IPS-11a (cell line): ENCODE data around the gene SKA3.
"Not testable (repeated sequence)": the region's sequence is repeated elsewhere in the genome, so short reads cannot be mapped to it uniquely, and the experiment has no call there.

Experiments used
- H3K4me3 ChIP-seq: one replicate; pipeline ENCODE4 v1.5.1; 2013; ENCODE audit warnings: low read depth, low read length, control low read depth

The SKA3 gene

DNA sequence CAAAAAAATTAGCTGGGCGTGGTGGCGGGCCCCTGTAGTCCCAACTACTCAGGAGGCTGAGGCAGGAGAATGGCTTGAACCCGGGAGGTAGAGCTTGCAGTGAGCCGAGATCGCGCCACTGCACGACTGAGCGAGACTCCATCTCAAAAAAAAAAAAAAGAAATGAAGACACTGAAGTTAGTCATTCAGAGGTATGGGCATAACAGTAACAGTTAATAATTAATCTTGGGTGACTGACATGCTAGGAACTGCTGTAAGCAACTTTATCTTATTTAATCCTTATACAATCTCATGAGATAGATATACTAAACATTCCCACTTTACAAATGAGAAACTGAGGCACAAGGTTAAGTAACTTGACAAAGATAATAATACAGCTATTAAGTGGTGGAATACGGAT is 4.9 kb downstream of the SKA3 start:
- H3K4me3 ChIP-seq: no peak overlapping the region

DNA sequence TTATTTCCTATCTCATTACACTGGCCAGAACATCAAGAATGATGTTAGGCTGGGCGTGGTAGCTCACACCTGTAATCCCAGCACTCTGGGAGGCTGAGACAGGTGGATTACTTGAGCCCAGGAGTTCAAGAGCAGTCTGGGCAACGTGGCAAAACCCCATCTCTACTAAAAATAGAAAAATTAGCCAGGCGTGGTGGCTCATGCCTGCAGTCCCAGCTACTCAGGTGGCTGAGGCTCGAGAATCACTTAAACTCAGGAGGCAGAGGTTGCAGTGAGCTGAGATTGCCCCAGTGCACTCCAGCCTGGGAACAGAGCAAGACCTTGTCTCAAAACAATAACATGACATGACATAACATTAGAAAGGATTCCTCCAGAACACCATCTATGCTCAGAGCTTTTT is 10.7 kb downstream of the SKA3 start:
- H3K4me3 ChIP-seq: not testable (repeated sequence)

DNA sequence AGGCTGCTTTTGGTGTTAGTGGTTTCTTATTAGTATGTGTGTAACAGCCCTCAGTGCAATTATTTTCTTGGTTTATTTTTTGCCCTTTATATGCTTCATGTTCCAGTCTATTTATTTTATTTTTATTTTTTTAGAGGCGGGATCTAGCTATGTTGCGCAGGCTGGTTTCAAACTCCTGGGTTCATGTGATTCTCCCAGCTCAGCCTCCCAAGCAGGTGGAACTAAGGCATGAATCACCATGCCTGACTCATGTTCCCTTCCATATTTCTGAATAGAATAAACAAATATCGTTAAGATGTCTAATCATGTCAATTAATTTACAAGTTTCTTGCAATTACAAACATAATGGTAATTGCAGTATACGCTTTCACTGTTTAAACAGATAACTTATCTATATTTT is 11.7 kb downstream of the SKA3 start:
- H3K4me3 ChIP-seq: no peak overlapping the region

DNA sequence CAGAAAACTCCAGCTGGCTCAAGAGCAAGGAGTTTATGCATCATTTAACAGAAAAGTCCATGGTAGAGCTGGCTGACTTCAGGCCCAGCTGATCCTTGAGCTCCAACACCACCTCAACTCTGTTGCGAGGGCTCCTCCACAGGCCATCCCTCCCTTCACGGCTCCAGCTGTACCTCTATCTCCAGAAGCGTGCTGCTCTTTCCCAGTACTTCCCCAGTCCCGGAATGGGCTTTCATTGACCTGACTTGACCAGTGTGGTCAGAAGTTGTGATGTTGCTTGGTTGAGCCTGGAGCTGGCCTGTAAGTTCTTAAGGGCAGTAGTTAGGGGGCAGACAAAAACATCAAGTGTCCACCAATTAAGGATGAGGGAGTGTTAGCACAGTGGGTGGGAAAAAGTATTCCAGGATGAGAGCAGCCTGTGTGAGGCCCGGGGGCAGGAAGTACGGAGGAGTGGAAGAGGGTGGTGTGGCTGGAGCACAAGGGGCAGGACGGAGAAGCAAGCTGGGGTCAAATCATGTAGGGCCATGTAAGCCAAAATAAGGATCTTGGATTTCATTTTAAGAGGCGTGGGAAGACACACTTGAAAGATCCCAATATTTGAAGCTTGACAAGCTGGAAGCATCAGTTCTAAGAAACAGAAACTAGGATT is 24.0 kb downstream of the SKA3 start:
- no peak overlapping the region for H3K4me3 ChIP-seq

DNA sequence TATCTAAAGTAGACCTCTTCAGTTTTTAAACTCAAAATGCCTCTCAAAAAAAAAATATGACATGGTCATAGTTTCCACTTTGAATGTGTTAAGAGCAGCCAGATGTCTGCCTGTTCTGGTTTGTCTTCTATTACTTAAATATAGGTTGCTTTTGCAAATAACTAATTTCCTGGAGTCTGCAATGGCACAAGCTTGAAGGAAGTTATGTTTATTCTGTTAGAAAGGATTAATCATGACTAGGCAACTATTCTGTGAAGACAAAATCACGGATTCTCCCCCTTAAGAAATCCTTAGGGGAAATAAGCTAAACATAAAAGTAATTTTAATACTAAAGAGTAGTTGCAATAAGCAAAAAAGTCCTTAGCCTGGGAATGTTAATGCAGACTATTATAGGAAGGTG is 26.3 kb downstream of the SKA3 start:
- no peak overlapping the region for H3K4me3 ChIP-seq

DNA sequence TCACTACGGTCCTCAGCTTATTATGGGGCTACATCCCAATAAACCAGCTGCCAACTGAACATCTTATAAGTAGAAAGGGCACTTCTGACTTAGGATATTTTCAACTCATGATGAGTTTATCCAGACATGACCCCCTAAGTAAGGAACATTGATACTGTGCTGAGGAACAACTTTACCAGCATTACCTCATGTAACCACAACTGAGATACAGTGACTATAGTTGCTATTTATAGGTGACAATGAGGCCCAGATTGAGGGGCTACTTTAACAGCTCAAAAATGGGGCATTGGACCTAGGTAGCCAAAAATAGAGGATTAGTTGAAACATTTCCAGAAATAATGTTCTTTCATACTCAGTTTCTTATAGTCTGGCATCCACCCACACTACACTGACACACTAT is 26.8 kb downstream of the SKA3 start:
- H3K4me3 ChIP-seq: no peak overlapping the region

DNA sequence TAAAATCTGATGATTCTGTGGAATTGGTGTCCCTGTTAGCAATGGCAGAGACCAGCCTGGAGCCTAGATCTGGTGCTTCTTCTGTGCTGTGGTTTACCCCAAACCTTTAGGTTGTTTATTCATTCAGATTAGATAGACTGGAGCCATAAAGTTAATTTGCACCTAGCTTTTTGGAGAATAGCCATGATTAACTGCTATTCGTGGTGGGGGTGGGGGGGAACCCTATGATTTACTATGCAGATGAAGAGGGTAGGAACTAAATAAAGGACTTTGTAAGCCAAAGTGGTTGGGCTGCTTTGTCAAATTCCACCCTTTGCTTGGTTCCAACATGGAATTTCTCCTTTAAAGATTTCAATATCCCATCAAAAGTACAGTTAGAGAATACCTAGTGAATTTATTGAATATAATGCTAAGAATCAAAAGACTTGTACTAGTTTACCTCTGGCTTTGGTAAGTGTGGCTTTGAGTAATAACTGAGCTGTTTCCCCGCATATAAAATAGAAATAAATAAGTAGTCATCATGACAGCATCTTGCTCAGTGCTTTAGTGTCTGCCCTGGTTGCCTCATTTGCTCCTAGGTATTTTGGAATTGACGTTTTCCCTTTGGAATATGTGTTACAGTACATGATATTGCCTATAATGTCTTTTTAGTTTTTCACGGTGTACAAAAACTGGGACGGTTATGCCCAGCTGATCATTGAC is 27.6 kb downstream of the SKA3 start:
- no peak overlapping the region for H3K4me3 ChIP-seq

DNA sequence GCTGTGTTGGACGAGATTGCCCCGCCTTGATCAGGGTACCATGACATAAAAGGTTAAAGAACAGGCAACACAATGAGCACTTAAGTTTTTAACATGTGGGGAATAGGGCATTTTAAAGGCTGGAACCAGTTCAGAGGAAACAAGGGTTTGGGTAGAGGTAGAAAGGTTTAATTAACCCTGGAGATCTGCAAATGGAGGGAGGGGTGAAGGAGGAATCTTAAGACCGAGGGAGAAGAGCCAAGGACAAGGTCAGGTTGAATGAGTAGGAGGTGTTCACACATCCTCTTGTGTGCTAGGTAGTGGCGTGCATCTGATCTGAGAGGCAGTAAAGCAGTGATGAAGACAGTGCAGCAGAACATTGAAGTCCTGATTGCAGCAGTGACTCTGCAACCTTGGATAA is 28.5 kb downstream of the SKA3 start:
- H3K4me3 ChIP-seq: no peak overlapping the region

DNA sequence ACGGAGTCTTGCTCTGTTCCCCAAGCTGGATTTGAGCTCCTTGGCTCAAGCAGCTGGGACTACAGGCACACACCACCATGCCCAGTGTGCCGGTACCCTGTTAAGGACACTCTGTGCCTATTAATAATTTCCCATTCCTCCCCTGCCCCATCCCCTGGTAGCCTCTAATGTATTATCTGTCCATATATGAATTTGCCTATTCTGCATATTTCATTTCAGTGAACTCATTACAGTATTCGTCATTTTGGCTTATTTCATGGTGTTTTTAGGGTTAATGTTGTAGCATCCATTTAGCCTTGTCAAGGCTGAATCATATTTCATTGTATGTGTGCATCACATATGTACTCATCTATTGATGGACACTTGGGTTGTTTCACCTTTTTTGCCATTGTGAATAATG is 33.6 kb downstream of the SKA3 start:
- peak overlapping the region; percentile 1 for H3K4me3 ChIP-seq

DNA sequence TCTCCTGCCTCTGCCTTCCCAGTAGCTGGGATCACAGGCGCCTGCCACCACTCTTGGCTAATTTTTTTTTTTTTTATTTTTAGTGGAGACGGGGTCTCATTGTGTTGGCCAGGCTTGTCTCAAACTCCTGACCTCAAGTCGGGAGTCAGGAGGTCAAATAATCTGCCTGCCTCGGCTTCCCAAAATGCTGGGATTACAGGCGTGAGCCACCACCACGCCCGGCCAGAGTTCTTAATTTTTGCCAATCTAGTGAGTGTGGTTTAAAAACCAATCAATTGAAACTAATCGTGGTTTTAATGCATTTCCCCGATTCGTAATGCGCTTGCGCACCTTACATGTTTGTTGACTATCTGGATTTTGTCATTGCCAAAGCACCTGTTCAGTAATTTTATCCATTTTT is 37.0 kb downstream of the SKA3 start:
- peak overlapping the region; percentile 99 for H3K4me3 ChIP-seq

DNA sequence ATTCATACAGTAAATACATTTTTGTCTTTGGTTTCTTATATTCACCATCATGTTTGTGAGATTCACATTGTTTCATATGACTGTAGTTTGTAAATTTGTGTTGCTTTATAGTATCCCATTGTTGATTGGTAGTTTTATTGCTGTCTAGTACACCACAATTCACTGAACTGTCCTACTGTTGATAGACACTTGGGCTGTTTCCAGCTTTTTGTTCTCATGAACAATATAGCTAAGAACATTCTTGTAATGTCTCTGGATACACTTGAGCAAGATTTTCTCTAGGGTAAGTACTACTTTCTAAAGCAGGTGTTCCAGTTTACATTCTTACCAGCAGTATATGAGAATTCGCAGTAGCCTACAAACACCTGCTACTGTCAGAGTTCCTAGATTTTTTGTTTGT is 37.8 kb downstream of the SKA3 start:
- H3K4me3 ChIP-seq: no peak overlapping the region

DNA sequence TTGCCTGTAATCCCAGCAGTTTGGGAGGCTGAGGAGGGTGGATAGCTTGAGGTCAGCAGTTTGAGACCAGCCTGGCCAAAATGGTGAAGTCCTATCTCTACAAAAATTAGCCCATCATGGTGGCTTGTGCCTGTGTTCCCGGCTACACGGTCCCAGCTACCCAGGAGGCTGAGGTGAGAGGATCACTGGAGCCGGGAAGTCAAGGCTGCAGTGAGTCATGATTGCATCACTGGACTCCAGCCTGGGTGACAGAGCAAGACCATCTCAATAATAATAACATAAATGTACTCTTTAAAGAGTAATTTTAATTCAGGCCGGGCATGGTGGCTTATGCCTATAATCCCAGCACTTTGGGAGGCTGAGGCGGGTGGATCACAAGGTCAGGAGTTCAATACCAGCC is 38.7 kb downstream of the SKA3 start:
- no peak overlapping the region for H3K4me3 ChIP-seq

DNA sequence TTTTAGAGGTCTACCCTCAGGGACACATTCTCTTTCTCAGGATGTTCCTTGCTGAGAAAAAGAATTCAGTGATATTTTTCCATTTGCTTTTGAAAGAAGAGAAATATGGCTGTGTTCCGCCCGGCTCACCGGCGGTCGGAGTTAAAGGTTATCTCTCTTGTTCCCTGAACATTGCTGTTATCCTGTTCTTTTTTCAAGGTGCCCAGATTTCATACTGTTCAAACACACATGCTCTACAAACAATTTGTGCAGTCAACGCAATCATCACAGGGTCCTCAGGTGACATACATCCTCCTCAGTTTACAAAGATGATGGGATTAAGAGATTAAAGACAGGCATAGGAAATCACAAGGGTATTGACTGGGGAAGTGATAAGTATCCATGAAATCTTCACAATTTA is 40.5 kb downstream of the SKA3 start:
- not testable (repeated sequence) for H3K4me3 ChIP-seq

DNA sequence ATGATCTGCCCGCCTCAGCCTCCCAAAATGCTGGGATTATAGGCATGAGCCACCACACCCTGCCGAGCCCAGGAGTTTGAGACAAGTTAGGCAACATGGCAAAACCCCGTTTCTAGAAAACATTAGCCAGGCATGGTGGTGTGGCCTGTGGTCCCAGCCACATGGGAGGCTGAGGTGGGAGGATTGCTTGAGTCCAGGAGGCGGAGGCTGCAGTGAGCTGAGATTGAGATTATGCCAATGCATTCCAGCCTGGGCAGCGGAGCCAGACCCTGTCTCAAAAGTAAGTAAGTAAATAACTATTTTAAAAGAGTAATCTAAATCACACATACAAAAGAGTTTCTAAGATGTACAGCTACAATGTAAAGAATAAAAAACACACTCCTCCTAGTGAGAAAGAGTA is 41.9 kb downstream of the SKA3 start:
- H3K4me3 ChIP-seq: no peak overlapping the region

DNA sequence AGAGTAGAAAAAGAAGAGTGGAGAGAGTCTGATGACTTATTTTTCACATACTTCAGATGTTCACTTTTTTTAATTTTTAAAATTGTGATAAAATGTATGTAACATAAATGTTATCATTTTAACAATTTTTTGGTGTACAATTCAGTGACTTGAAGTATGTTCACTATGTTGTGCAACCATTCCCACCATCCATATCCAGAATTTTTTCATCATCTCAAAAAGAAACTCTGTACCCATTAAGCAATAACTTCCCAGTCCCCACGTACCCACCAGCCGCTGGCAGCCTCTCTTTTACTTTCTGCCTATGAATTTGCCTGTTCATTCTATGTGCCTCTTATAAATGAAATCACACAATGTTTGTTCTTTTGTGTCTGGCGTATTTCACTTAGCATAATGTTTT is 43.3 kb downstream of the SKA3 start:
- H3K4me3 ChIP-seq: no peak overlapping the region

DNA sequence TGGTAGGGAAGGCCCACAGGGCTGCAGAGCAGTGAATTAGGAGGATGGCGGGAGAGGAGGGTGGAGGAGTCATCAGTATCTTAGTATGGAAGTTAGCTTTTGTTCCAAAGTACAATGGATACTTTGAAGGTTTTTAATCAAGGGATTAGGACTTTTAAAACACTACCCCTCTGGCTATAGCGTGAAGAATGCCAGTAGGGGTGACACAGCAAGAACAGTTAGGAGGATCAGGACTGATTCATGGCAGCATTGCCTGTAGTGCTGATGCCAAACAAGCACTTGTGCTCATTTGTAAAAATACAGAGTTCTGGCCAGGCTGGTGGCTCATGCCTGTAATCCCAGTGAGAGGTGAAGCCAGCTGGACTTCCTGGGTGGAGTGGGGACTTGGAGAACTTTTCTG is 46.2 kb downstream of the SKA3 start:
- H3K4me3 ChIP-seq: no peak overlapping the region

DNA sequence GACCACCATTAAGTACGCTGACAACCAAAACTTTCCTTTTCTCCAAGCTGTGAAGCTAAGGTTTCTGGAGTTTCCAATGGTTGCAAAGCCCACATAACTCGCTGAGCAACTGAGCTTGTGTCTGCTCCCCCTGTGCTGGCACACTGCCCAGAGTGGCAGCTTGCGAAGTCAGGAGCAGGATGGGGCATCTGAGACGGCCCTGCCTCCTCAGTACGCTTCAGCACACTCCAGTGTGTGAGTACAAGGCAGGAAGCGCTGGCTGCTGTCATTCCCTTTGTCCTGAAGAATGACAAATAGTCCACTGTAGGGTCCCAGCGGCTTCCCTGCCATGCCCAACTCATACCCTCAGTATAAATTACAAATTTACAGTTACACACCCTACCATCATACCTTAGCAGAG is 51.5 kb downstream of the SKA3 start:
- H3K4me3 ChIP-seq: no peak overlapping the region

DNA sequence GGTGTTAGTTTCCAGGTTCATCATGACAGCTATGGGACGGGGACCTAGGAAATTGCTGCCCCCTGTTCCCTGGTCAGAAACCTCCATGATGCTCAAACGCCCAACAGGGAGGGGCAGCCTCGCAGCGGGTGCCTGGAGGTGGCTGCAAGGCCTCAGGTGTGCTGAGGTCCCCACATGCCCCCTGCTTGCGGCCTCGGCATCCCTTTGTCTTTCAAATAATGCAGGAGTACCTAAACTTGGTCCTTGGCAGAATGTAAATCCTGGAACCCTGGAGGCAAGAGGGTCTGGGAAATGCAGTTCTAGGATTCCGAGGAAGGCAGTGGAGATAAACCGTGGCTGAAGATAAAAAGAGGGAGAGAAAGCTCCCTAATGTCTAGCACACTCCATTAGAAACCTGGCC is 52.4 kb downstream of the SKA3 start:
- H3K4me3 ChIP-seq: no peak overlapping the region

DNA sequence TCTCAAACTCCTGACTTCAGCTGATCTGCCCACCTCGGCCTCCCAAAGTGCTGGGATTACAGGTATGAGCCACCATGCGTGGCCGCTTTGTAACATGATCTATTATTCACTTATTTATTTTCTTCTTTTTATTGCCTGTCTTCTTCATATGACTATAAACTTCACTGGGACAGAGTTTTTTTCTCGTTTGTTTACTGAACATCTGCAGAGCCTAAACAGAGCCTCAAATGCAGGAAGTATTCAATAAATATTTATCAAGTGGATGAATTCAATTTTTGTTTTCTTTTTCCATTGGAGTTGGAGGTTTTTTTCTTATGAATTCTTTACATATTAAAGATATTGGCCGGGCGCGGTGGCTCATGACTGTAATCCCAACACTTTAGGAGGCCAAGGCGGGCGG is 54.7 kb downstream of the SKA3 start:
- H3K4me3 ChIP-seq: no peak overlapping the region

DNA sequence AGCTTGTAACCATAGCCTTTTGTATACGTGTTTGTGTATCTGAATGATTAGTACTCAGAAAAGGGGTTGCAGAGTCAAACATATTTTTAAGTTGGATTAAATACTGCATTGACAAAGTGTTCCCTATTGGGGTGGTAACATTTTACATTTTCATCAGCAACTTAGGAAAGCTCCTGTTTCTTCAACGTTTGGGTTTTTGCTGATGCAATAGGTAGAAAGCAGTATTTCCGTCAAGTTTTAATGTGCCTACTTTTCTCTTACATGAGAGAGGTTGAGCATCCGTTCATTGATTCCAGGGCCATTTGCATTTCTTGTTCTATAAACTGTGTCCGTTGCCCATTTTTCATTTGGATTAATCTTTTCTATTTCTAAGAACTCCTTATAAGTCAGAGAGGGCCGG is 56.2 kb downstream of the SKA3 start:
- no peak overlapping the region for H3K4me3 ChIP-seq

DNA sequence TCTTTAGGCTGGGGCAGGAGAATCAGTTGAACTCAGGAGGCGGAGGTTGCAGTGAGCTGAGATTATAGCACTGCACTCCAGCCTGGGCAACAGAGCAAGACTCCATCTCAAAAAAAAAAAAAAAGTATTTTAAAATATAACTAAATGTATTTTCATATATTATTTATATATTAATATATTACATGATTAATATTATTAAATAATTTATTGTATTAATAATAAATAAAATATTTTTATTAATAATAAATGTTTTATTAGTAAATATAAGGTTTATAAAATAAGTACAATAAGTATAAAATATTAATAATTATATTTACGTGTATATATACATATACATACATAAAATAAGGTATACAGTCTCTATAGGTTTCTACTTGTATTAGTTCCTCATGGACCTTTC is 56.8 kb downstream of the SKA3 start:
- H3K4me3 ChIP-seq: no peak overlapping the region

DNA sequence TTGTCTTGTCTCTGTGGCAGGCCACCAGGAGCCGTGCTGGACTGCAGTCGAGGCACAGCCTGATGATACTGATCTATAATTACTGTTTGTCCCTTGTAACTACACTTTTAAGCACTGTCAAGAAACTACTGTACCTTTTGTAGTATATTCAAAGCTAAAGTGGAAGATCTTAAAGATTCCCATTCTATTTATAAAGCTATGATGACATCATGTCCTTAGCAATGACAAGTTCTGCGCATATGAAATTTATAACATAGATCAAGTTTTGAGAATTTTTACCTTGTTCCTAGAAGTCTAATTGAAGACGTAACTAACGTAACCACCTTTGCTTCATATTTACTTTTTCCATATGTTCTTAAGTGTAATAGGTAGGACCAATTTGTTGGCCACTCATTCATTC is 58.2 kb downstream of the SKA3 start:
- H3K4me3 ChIP-seq: no peak overlapping the region
